Progenitor cell of endocrine pancreas (in vitro differentiated cells): ENCODE results near the gene ZMYND8. TPM values are rescaled to one million over a fixed set of nuclear protein-coding genes. Genes with fewer than 3 reads are reported as not detected.

Source experiments
- DNase-seq: peaks from one replicate; pipeline ENCODE4 v3.0.0; 2021; ENCODE audit warnings: low spot score; ENCODE audit not compliant: unreplicated experiment
- H3K27ac Mint-ChIP-seq: 2 replicates; pipeline ENCODE4 v1.8.0; 2021; ENCODE audit warnings: mild to moderate bottlenecking, moderate library complexity, mixed read lengths
- H3K27me3 Mint-ChIP-seq: 2 replicates; pipeline ENCODE4 v1.8.0; 2021; ENCODE audit warnings: mixed read lengths
- H3K36me3 Mint-ChIP-seq: 2 replicates; pipeline ENCODE4 v1.8.0; 2022; ENCODE audit warnings: mixed read lengths; ENCODE audit not compliant: insufficient read depth
- H3K4me1 Mint-ChIP-seq: 2 replicates; pipeline ENCODE4 v1.8.0; 2021; ENCODE audit warnings: low read depth, mixed read lengths
- H3K4me3 Mint-ChIP-seq: 2 replicates; pipeline ENCODE4 v1.8.0; 2021; ENCODE audit warnings: low read depth, mild to moderate bottlenecking, moderate library complexity, mixed read lengths
- H3K9me3 Mint-ChIP-seq: 2 replicates; pipeline ENCODE4 v1.8.0; 2021; ENCODE audit warnings: low read depth, mixed read lengths
- total RNA-seq: library from RNA; stranded (reverse); gene quantifications from 2 replicates; pipeline ENCODE4 v1.2.1, GENCODE V29; 2021
- TF ChIP-seq, protein P1 (sequence below): fragments of 200-600 bp; sonication (generic); IDR thresholded peaks from one replicate; pipeline ENCODE4 v1.5.0; 2021; ENCODE audit warnings: antibody characterized with exemption, mild to moderate bottlenecking; ENCODE audit not compliant: unreplicated experiment

ZMYND8 gene
- total RNA-seq, 1 donor from 2014 or later, result 102 TPM

DNA sequence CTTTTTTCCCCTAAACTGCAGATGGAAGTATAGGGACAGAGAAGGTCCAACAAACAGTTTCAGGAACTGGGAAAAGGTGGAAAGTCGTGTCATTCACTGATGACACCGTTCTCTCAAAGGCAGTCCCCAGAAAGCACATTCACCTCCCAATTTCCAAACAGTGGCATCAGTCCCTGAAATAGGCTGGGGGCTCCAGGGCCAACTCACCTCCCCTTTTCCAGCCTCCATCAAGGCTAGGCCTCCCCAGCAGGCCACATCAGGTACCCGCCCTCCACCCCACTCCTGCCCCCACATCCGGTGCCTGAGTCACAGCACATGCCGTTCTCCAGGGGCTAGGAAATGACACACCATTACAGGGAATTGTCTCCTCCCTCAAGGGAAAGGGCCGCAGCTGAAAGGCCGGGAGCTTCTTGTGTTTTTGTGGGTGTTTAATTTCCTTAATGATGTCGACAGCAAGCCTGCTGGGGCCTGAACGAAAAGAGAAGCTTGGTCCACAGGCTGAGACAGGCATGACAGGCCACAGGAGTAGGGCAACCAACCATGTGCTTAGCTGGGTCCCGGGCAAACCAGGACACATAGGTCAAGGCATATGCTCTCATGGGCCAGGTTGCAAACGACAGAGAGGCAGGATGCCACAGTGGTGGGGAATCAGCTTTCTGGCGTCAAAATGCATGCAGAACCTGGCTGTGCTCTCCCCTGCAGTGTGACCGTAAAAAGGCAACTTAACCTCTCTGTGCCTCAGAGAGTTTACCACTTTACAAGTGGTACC, 39.2 kb downstream of the ZMYND8 start:
- peaks cover 66% of the 10 kb centered on the region for H3K4me1 Mint-ChIP-seq
- no peaks in the 10 kb centered on the region for H3K9me3 Mint-ChIP-seq
- DNase-seq, result no peak
- H3K4me3 Mint-ChIP-seq, result no peak overlapping the region
- H3K27me3 Mint-ChIP-seq, result no peaks in the 10 kb centered on the region
- peaks cover 6% of the 10 kb centered on the region for H3K36me3 Mint-ChIP-seq
- TF ChIP-seq, protein P1, sequence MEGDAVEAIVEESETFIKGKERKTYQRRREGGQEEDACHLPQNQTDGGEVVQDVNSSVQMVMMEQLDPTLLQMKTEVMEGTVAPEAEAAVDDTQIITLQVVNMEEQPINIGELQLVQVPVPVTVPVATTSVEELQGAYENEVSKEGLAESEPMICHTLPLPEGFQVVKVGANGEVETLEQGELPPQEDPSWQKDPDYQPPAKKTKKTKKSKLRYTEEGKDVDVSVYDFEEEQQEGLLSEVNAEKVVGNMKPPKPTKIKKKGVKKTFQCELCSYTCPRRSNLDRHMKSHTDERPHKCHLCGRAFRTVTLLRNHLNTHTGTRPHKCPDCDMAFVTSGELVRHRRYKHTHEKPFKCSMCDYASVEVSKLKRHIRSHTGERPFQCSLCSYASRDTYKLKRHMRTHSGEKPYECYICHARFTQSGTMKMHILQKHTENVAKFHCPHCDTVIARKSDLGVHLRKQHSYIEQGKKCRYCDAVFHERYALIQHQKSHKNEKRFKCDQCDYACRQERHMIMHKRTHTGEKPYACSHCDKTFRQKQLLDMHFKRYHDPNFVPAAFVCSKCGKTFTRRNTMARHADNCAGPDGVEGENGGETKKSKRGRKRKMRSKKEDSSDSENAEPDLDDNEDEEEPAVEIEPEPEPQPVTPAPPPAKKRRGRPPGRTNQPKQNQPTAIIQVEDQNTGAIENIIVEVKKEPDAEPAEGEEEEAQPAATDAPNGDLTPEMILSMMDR, result no peak
- peak overlapping the region; percentile 99 for H3K27ac Mint-ChIP-seq

- no peak overlapping the region for H3K4me3 Mint-ChIP-seq
- peaks cover 6% of the 10 kb centered on the region for H3K36me3 Mint-ChIP-seq
- peak overlapping the region; percentile 85 for H3K27ac Mint-ChIP-seq
- TF ChIP-seq, protein P1, result no peak
- no peaks in the 10 kb centered on the region for H3K9me3 Mint-ChIP-seq
- no peaks in the 10 kb centered on the region for H3K27me3 Mint-ChIP-seq
- H3K4me1 Mint-ChIP-seq, result peaks cover 66% of the 10 kb centered on the region
- no peak for DNase-seq
Observed at GRCh38 chr20:47316776-47317126, 39.7 kb downstream of the ZMYND8 start.

- DNase-seq, result no peak
Observed at GRCh38 chr20:47315339-47316056, 41.0 kb downstream of the ZMYND8 start.

DNA sequence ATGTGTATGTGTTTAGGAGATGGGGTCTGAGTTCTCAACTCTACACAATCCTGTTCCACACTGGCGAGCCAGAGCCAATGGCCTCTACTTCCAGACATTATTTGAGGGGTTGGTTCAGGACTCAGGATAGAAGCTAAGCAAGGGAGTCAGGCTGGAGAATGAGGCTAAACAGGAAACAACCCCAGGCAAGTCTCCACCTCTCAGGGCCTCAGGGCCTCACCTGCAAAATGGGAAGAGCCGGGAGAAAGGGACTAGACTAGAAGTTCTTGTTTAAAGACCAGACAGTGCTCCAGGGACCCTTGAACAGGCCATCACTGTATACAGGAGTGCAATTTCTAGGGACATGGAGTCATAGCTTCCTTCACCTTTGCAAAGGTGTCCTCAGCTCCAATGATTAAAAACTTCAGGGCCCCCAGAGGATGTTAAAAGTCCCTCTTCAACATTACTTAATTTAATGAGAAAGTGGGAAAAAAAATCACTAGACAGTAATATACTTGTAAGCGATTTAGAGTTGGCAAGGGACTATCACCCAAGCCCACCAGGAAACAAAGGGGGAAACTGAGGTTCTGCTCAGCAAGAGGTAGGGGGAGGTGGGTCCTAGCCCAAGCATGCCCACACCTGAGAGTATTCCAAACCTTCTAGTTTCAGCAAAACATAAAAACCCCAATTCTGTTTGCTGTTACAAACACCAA, 41.7 kb downstream of the ZMYND8 start:
- no peak overlapping the region for H3K4me3 Mint-ChIP-seq
- no peaks in the 10 kb centered on the region for H3K9me3 Mint-ChIP-seq
- H3K36me3 Mint-ChIP-seq, result peaks cover 12% of the 10 kb centered on the region
- peak overlapping the region; percentile 88 for H3K27ac Mint-ChIP-seq
- no peaks in the 10 kb centered on the region for H3K27me3 Mint-ChIP-seq
- TF ChIP-seq, protein P1, result no peak
- no peak for DNase-seq
- peaks cover 54% of the 10 kb centered on the region for H3K4me1 Mint-ChIP-seq

More at GRCh38 chr20:47315339-47316056, 41.0 kb downstream of the ZMYND8 start:
- Mint-ChIP-seq H3K27ac (peak overlapping the region; percentile 91), H3K9me3 (no peaks in the 10 kb centered on the region), H3K36me3 (peaks cover 12% of the 10 kb centered on the region), H3K4me3 (peak overlapping the region; percentile 4), H3K4me1 (peaks cover 61% of the 10 kb centered on the region), H3K27me3 (no peaks in the 10 kb centered on the region)
- TF ChIP-seq, protein P1, result no peak

DNA sequence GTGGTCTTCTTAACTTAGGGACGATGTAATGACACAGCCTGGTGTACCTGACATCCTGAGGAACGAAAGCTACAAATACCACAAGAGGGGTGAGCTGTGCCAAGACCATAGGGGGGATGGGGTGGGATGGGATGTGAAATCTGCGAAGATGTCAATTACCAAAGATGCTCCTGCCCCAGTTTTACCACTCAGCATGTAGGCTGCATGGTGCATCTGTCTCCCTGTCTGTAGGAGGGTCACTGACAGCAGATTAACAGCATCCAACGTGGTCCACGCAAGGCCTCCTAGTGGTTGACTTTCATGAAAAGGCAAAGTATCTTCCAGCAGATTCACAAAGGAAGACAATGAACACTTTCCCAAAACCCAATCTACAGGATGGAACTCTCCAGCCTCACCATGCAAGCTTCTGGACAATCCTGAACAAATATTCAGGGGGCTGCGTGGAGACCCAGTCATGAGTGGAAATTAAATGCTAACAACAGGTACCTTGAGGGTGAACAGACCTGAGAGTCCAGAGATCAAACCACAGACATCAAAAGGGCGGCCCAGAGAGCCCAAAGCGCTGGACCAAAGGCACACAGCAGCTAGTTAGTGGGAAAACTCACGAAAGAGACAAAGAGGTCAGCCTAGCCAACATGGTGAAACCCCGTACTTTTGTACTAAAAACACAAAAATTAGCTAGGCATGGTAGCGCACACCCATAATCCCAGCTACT, 44.4 kb downstream of the ZMYND8 start:
- H3K27ac Mint-ChIP-seq, result peak overlapping the region; percentile 59

More for the DNA sequence above, 44.4 kb downstream of the ZMYND8 start:
- no peak overlapping the region for H3K4me3 Mint-ChIP-seq
- no peaks in the 10 kb centered on the region for H3K27me3 Mint-ChIP-seq
- TF ChIP-seq, protein P1, result no peak
- H3K9me3 Mint-ChIP-seq, result no peaks in the 10 kb centered on the region
- no peak for DNase-seq
- H3K4me1 Mint-ChIP-seq, result peaks cover 30% of the 10 kb centered on the region
- peaks cover 12% of the 10 kb centered on the region for H3K36me3 Mint-ChIP-seq
